ENCODE measurements around the gene TMED6.
"Not testable (repeated sequence)": the region's sequence is repeated elsewhere in the genome, so short reads cannot be mapped to it uniquely, and the experiment has no call there.

TMED6 gene

GRCh38 chr16:69360070-69360469, 8.5 kb upstream of the TMED6 start:
- not testable (repeated sequence) for DNase-seq (ENCODE audit: low spot score)

GRCh38 chr16:69350536-69351133, 951 bp downstream of the TMED6 start:
- DNase-seq (ENCODE audit: low spot score), result no peak

GRCh38 chr16:69349536-69349935, 2.0 kb downstream of the TMED6 start:
- DNase-seq (ENCODE audit: low spot score), result no peak

- no peak for DNase-seq (ENCODE audit: low spot score)
These were observed 3.4 kb downstream of the TMED6 start for GRCh38 chr16:69348222-69348621.

GRCh38 chr16:69346683-69347082, 4.9 kb downstream of the TMED6 start:
- no peak for DNase-seq (ENCODE audit: low spot score)

GRCh38 chr16:69345923-69346322, 5.7 kb downstream of the TMED6 start:
- DNase-seq (ENCODE audit: low spot score), result no peak

- no peak for DNase-seq (ENCODE audit: low spot score)
These were observed 7.4 kb downstream of the TMED6 start for GRCh38 chr16:69344171-69344570.

- DNase-seq (ENCODE audit: low spot score), result no peak
These were observed 11.4 kb downstream of the TMED6 start for GRCh38 chr16:69340095-69340644.

GRCh38 chr16:69339289-69340094, 12.1 kb downstream of the TMED6 start, which contains the start of the genes COG8 and NIP7:
Gene COG8, minus strand, starts transcription at chr16:69339564. Its CDS starts 12 bp downstream, at chr16:69339552.
Gene NIP7, plus strand, starts transcription at chr16:69339772. Its CDS starts 58 bp downstream, at chr16:69339830.
- DNase-seq (ENCODE audit: low spot score), result peak; percentile 94

- DNase-seq (ENCODE audit: low spot score), result no peak
These were observed 12.9 kb downstream of the TMED6 start for GRCh38 chr16:69338557-69339288.

- no peak for DNase-seq (ENCODE audit: low spot score)
These were observed 16.9 kb downstream of the TMED6 start for GRCh38 chr16:69334696-69335095.

- peak; percentile 95 for DNase-seq (ENCODE audit: low spot score)
These were observed 21.1 kb downstream of the TMED6 start, which contains the start of gene PDF for GRCh38 chr16:69330286-69331109. Gene PDF, minus strand, starts transcription at chr16:69330588. Its CDS starts 18 bp downstream, at chr16:69330570.

GRCh38 chr16:69329369-69330285, 22.0 kb downstream of the TMED6 start:
- no peak for DNase-seq (ENCODE audit: low spot score)

- DNase-seq (ENCODE audit: low spot score), result no peak
These were observed 22.7 kb downstream of the TMED6 start for GRCh38 chr16:69328854-69329316.

- no peak for DNase-seq (ENCODE audit: low spot score)
These were observed 23.8 kb downstream of the TMED6 start for GRCh38 chr16:69327585-69328310.

GRCh38 chr16:69326172-69326873, 25.3 kb downstream of the TMED6 start:
- DNase-seq (ENCODE audit: low spot score), result no peak

- no peak for DNase-seq (ENCODE audit: low spot score)
These were observed 25.8 kb downstream of the TMED6 start for GRCh38 chr16:69325784-69326171.

- DNase-seq (ENCODE audit: low spot score), result no peak
These were observed 26.9 kb downstream of the TMED6 start for GRCh38 chr16:69324585-69325253.
